ENCODE measurements around the gene MTMR6. TPM values are rescaled to one million over a fixed set of nuclear protein-coding genes. Genes with fewer than 3 reads are reported as not detected.

MTMR6 gene
- total RNA-seq, 2 donors from 2014 or later = 14.8 to 21.2 TPM

GRCh38 chr13:25218019-25218418, 69.3 kb downstream of the MTMR6 start:
- Histone ChIP-seq H3K4me3 (no peak overlapping the region), H3K36me3 (no peaks in the 10 kb centered on the region), H3K9me3 (no peaks in the 10 kb centered on the region), H3K27ac (no peak overlapping the region), H3K27me3 (no peaks in the 10 kb centered on the region), H3K4me1 (no peaks in the 10 kb centered on the region)
- no peak for TF ChIP-seq CTCF (IDR thresholded peaks at IDR 0.05)
- DNase-seq (ENCODE audit: low spot score) = no peak

GRCh38 chr13:25217023-25217885, 70.0 kb downstream of the MTMR6 start:
- TF ChIP-seq CTCF (IDR thresholded peaks at IDR 0.05) = no peak
- no peaks in the 10 kb centered on the region for H3K27me3 ChIP-seq
- no peaks in the 10 kb centered on the region for H3K36me3 ChIP-seq
- no peak for DNase-seq (ENCODE audit: low spot score)
- H3K4me3 ChIP-seq = no peak overlapping the region
- no peak overlapping the region for H3K27ac ChIP-seq
- no peaks in the 10 kb centered on the region for H3K9me3 ChIP-seq
- no peaks in the 10 kb centered on the region for H3K4me1 ChIP-seq

DNA sequence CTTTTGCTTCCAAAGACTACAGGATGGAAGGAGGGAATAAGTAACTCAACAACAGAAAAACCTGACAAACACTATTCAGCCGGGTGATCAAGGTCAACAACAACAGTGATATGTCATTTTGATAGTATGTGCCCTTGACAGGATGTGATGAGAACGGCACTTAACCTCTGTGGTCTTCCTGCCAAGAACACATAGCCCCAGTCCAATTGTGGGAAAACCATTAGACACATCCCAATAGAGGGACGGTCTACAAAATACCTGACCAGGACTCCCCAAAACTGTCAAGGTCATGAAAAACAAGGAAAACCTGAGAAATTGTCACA, 72.1 kb downstream of the MTMR6 start:
- Histone ChIP-seq H3K27ac (no peak overlapping the region), H3K9me3 (no peaks in the 10 kb centered on the region), H3K4me1 (no peaks in the 10 kb centered on the region), H3K36me3 (no peaks in the 10 kb centered on the region), H3K27me3 (no peaks in the 10 kb centered on the region), H3K4me3 (no peak overlapping the region)
- no peak for TF ChIP-seq CTCF (IDR thresholded peaks at IDR 0.05)
- no peak for DNase-seq (ENCODE audit: low spot score)

GRCh38 chr13:25214491-25215252, 72.6 kb downstream of the MTMR6 start:
- Histone ChIP-seq H3K4me1 (no peaks in the 10 kb centered on the region), H3K27me3 (no peaks in the 10 kb centered on the region), H3K36me3 (no peaks in the 10 kb centered on the region), H3K27ac (no peak overlapping the region), H3K4me3 (no peak overlapping the region), H3K9me3 (no peaks in the 10 kb centered on the region)
- TF ChIP-seq CTCF (IDR thresholded peaks at IDR 0.05) = no peak
- no peak for DNase-seq (ENCODE audit: low spot score)

GRCh38 chr13:25213715-25214114, 73.6 kb downstream of the MTMR6 start:
- H3K9me3 ChIP-seq = no peaks in the 10 kb centered on the region
- no peak overlapping the region for H3K4me3 ChIP-seq
- DNase-seq (ENCODE audit: low spot score) = no peak
- H3K4me1 ChIP-seq = no peaks in the 10 kb centered on the region
- no peak overlapping the region for H3K27ac ChIP-seq
- H3K36me3 ChIP-seq = no peaks in the 10 kb centered on the region
- no peak for TF ChIP-seq CTCF (IDR thresholded peaks at IDR 0.05)
- H3K27me3 ChIP-seq = no peaks in the 10 kb centered on the region

Measured in right atrium auricular region (tissue), 2 donors.